ENCODE measurements around the gene RBL2. TPM values are rescaled to one million over a fixed set of nuclear protein-coding genes. Genes with fewer than 3 reads are reported as not detected.
A peak's percentile ranks its signal among the peaks of the same experiment; 100 is the strongest.

RBL2 gene
- total and polyA plus RNA-seq, 9 of the 15 experiments (the other 6 are each of a cell fraction or from before 2014, with no cell fraction given): 7.8 to 76.3 (median 28.5) TPM

DNA sequence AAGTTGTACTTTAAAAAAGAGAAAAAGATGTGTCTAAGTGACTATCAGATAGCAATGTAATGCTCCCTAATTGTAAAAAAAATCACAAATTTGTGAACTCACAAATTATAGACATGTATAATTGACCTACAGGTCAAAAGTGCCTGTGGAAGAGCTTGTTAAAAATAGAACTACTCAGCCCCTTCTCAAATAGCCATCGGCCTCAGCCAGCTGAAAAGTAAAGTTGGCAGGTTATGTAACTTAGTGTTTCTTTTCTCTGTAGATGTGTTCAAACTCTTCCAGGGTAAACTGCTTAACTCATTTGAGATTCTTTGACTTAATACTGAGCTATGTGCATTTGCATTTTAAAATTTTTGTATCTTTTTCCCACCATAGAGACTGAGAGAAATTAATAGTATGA is 55.5 kb downstream of the RBL2 start:
- CTCF ChIA-PET (ENCODE audit: low intra/inter-chr PET ratio): no interaction called here

DNA sequence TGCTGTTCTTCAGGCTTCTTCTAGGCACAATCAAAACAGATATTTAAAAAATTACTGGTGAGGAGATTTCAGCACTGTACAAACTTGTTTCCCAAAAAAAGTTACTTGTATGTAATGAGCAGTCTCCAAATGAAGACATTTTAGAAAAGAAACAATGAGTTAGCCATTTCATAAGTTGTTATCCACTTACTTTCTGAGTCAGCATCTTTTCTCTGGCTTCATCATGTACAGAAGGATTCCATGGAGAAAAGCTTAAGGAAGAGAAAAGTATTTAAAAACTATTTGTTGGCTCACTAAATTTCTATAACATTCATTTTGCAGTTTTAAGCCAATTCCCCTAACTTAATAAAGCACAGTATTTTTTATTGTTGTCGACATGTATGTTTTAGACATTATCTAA is 58.2 kb downstream of the RBL2 start:
- no TSS peak for BruUV-seq (replicated peaks)
- no peaks in the 10 kb centered on the region for H3K79me2 ChIP-seq (ENCODE audit: control insufficient read depth, insufficient read depth, low read length)
- ATAC-seq: no peak
- TF ChIP-seq WHSC1 (IDR thresholded peaks at IDR 0.05; ENCODE audit: low read length) (no peak), ZNF316 (IDR thresholded peaks at IDR 0.05) (peak; percentile 94), DACH1 (IDR thresholded peaks at IDR 0.05; ENCODE audit: partially characterized antibody) (no peak), MAFK (IDR thresholded peaks at IDR 0.05; ENCODE audit: low read length) (peak; percentile 71), C11orf30 (IDR thresholded peaks at IDR 0.05; ENCODE audit: low read depth) (peak; percentile 87), MAFG (tag; conservative IDR thresholded peaks at IDR 0.05) (peak; percentile 86), MAFF (IDR thresholded peaks at IDR 0.05; ENCODE audit: low read length) (peak; percentile 53; the same call in 1 of the 2 replicates)
- TF ChIP-seq, protein P1, sequence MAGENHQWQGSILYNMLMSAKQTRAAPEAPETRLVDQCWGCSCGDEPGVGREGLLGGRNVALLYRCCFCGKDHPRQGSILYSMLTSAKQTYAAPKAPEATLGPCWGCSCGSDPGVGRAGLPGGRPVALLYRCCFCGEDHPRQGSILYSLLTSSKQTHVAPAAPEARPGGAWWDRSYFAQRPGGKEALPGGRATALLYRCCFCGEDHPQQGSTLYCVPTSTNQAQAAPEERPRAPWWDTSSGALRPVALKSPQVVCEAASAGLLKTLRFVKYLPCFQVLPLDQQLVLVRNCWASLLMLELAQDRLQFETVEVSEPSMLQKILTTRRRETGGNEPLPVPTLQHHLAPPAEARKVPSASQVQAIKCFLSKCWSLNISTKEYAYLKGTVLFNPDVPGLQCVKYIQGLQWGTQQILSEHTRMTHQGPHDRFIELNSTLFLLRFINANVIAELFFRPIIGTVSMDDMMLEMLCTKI (IDR thresholded peaks at IDR 0.05; ENCODE audit: partially characterized antibody): no peak
- no peak overlapping the region for H3K4me2 ChIP-seq (ENCODE audit: insufficient read depth, low read length)
- H3K9me1 ChIP-seq (ENCODE audit: control insufficient read depth, insufficient read depth, low read length): no peaks in the 10 kb centered on the region
- POLR2A ChIA-PET: no interaction called here
- no peak overlapping the region for H3K4me3 ChIP-seq
- H3K9ac ChIP-seq (ENCODE audit: insufficient read depth in 1 of 2, low read depth in 2 of 2, low read length in 2 of 2): no peak overlapping the region
- no peaks in the 10 kb centered on the region; a peak in 1 of 5 replicates for H3K4me1 ChIP-seq (replicated peaks in 1 of 2; ENCODE audit: control insufficient read depth in 2 of 2, insufficient read depth in 2 of 2, low read length in 2 of 2)
- H3K27ac ChIP-seq (ENCODE audit: extremely low read depth, low read depth, low read length): no peak overlapping the region
- no peaks in the 10 kb centered on the region for H4K20me1 ChIP-seq (replicated peaks; ENCODE audit: control insufficient read depth, insufficient read depth, low read length)
- in situ Hi-C loops (cut with MboI) (no loop called here), intact Hi-C loops (cut with micrococcal nuclease) (no loop called here)
- no peak for DNase-seq (ENCODE audit: extremely low read depth in 1 of 4, low spot score in 3 of 4)
- no peaks in the 10 kb centered on the region for H3K27me3 ChIP-seq (ENCODE audit: control insufficient read depth in 2 of 2, insufficient read depth in 2 of 2, low read length in 2 of 2)
- 95% methylated on average over 1 of the region's 1 CpG for WGBS (ENCODE audit: insufficient coverage, low coverage, missing lambda C conversion rate)
- no peaks in the 10 kb centered on the region for H3K9me3 ChIP-seq (replicated peaks; ENCODE audit: control insufficient read depth, insufficient read depth, low read depth, low read length)
- no peak for FAIRE-seq
- CTCF ChIA-PET (ENCODE audit: low intra/inter-chr PET ratio): no interaction called here
- peaks cover 54% of the 10 kb centered on the region; the same call in 2 of the 3 replicates for H3K36me3 ChIP-seq (ENCODE audit: control insufficient read depth, insufficient read depth, low read length)
- no peak overlapping the region for H2AFZ ChIP-seq (ENCODE audit: low read depth, low read length)

More for the DNA sequence above, 55.5 kb downstream of the RBL2 start:
- DNase-seq (ENCODE audit: extremely low read depth in 1 of 4, low spot score in 3 of 4) (no peak), FAIRE-seq (no peak), ATAC-seq (no peak)
- Histone ChIP-seq H3K9me1 (ENCODE audit: control insufficient read depth, insufficient read depth, low read length) (no peaks in the 10 kb centered on the region), H3K79me2 (ENCODE audit: control insufficient read depth, insufficient read depth, low read length) (no peaks in the 10 kb centered on the region), H3K27ac (ENCODE audit: extremely low read depth, low read depth, low read length) (no peak overlapping the region), H3K36me3 (ENCODE audit: control insufficient read depth, insufficient read depth, low read length) (peaks cover 43% of the 10 kb centered on the region; the same call in 2 of the 3 replicates), H3K4me1 (replicated peaks in 1 of 2; ENCODE audit: control insufficient read depth in 2 of 2, insufficient read depth in 2 of 2, low read length in 2 of 2) (no peaks in the 10 kb centered on the region; a peak in 1 of 5 replicates), H3K9me3 (replicated peaks; ENCODE audit: control insufficient read depth, insufficient read depth, low read depth, low read length) (no peaks in the 10 kb centered on the region), H4K20me1 (replicated peaks; ENCODE audit: control insufficient read depth, insufficient read depth, low read length) (no peaks in the 10 kb centered on the region), H3K9ac (ENCODE audit: insufficient read depth in 1 of 2, low read depth in 2 of 2, low read length in 2 of 2) (no peak overlapping the region), H3K4me2 (ENCODE audit: insufficient read depth, low read length) (no peak overlapping the region), H2AFZ (ENCODE audit: low read depth, low read length) (no peak overlapping the region), H3K4me3 (no peak overlapping the region), H3K27me3 (ENCODE audit: control insufficient read depth in 2 of 2, insufficient read depth in 2 of 2, low read length in 2 of 2) (no peaks in the 10 kb centered on the region)
- POLR2A ChIA-PET: no interaction called here
- in situ Hi-C loops (cut with MboI): no loop called here
- TF ChIP-seq BCOR (IDR thresholded peaks at IDR 0.05) (no peak), GATAD2B (IDR thresholded peaks at IDR 0.05; ENCODE audit: borderline replicate concordance) (no peak), NFYB (IDR thresholded peaks at IDR 0.05; ENCODE audit: extremely low read depth, insufficient read length) (no peak)
- TF ChIP-seq, protein P2, sequence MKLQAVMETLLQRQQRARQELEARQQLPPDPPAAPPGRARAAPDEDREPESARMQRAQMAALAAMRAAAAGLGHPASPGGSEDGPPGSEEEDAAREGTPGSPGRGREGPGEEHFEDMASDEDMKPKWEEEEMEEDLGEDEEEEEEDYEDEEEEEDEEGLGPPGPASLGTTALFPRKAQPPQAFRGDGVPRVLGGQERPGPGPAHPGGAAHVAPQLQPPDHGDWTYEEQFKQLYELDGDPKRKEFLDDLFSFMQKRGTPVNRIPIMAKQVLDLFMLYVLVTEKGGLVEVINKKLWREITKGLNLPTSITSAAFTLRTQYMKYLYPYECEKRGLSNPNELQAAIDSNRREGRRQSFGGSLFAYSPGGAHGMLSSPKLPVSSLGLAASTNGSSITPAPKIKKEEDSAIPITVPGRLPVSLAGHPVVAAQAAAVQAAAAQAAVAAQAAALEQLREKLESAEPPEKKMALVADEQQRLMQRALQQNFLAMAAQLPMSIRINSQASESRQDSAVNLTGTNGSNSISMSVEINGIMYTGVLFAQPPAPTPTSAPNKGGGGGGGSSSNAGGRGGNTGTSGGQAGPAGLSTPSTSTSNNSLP (IDR thresholded peaks at IDR 0.05; ENCODE audit: borderline replicate concordance, low read depth, low read length): no peak
- intact Hi-C loops (cut with micrococcal nuclease): no loop called here
- no TSS peak for BruUV-seq (replicated peaks)
- 100% methylated on average over 1 of the region's 1 CpG for whole genome bisulfite sequencing (ENCODE audit: insufficient coverage, low coverage, missing lambda C conversion rate)
